IMR-90 (cell line): ENCODE results near the gene UBE2A. TPM values are rescaled to one million over a fixed set of nuclear protein-coding genes. Genes with fewer than 3 reads are reported as not detected.

Experiments
- ATAC-seq: fragments of 200-7000 bp; cut with Tn5 transposase; 2 replicates; pipeline ENCODE4 v1.9.1; 2020; ENCODE audit warnings: low read depth, mild to moderate bottlenecking, moderate library complexity
- BruUV-seq: library from RNA; stranded (reverse); fragments of 400-500 nt; replicated peaks from 2 replicates; lab custom pipeline; 2021; lab: Mats Ljungman, UMichigan
- CTCF ChIA-PET: fragments of 300-600 bp; formaldehyde crosslinking; extraction: SDS; loops from one replicate; lab custom pipeline; 2021; ENCODE audit warnings: antibody characterized with exemption; lab: Yijun Ruan, JAX
- POLR2A ChIA-PET: fragments of 300-600 bp; sonication (Branson Sonifier 250); formaldehyde crosslinking; loops from one replicate; lab custom pipeline; 2022; ENCODE audit warnings: antibody characterized with exemption; ENCODE audit not compliant: unreplicated experiment; lab: Charles Lee
- DNase-seq: peaks from one replicate; pipeline ENCODE4 v3.0.0; 2013
- H2AFZ ChIP-seq: replicated peaks from 2 replicates; pipeline ENCODE3; 2013; ENCODE audit warnings: low read length, mild to moderate bottlenecking; ENCODE audit not compliant: poor library complexity
- H2AK5ac ChIP-seq: 2 replicates; pipeline ENCODE4 v1.6.1; 2013; ENCODE audit warnings: low read depth, low read length, inconsistent platforms
- H2AK9ac ChIP-seq: replicated peaks from 2 replicates; pipeline ENCODE3; 2013; ENCODE audit warnings: mild to moderate bottlenecking, low read depth, low read length, moderate library complexity; ENCODE audit not compliant: poor library complexity
- H2BK120ac ChIP-seq: 2 replicates; pipeline ENCODE4 v1.6.1; 2013; ENCODE audit warnings: low read depth, low read length, inconsistent platforms
- H2BK15ac ChIP-seq: 3 replicates; pipeline ENCODE4 v1.6.1; 2013; ENCODE audit warnings: low read depth, low read length, inconsistent platforms
- H2BK20ac ChIP-seq: 2 replicates; pipeline ENCODE4 v1.6.1; 2013; ENCODE audit warnings: low read depth, mild to moderate bottlenecking, inconsistent platforms, low read length, moderate library complexity
- H2BK5ac ChIP-seq: 2 replicates; pipeline ENCODE4 v1.6.1; 2013; ENCODE audit warnings: mild to moderate bottlenecking, low read depth, low read length, inconsistent platforms; ENCODE audit not compliant: poor library complexity, severe bottlenecking
- H3K14ac ChIP-seq: replicated peaks from 2 replicates; pipeline ENCODE4 v1.6.1; 2013; ENCODE audit warnings: low read depth, low read length, inconsistent platforms
- H3K18ac ChIP-seq: 2 replicates; pipeline ENCODE4 v1.6.1; 2013; ENCODE audit warnings: low read depth, low read length, control low read depth
- H3K23ac ChIP-seq: 2 replicates; pipeline ENCODE4 v1.6.1; 2013; ENCODE audit warnings: low read depth, low read length, inconsistent platforms
- H3K27ac ChIP-seq: 2 replicates; pipeline ENCODE4 v1.5.1; 2013; ENCODE audit warnings: mild to moderate bottlenecking, control low read depth, low read length; ENCODE audit not compliant: insufficient read depth
- H3K27me3 ChIP-seq: 2 replicates; pipeline ENCODE4 v1.6.1; 2013; ENCODE audit warnings: low read length; ENCODE audit not compliant: control insufficient read depth, insufficient read depth
- H3K36me3 ChIP-seq: 2 replicates; pipeline ENCODE4 v1.6.1; 2013; ENCODE audit warnings: low read length, mixed read lengths; ENCODE audit not compliant: control insufficient read depth, insufficient read depth
- H3K4ac ChIP-seq: 2 replicates; pipeline ENCODE4 v1.6.1; 2013; ENCODE audit warnings: low read depth, low read length, inconsistent platforms
- H3K4me1 ChIP-seq: 2 replicates; pipeline ENCODE4 v1.6.1; 2013; ENCODE audit warnings: low read length, mixed read lengths; ENCODE audit not compliant: control insufficient read depth, insufficient read depth
- H3K4me2 ChIP-seq: 2 replicates; pipeline ENCODE4 v1.6.1; 2013; ENCODE audit warnings: low read depth, mild to moderate bottlenecking, control low read depth, low read length, moderate library complexity
- H3K4me3 ChIP-seq: 2 replicates; pipeline ENCODE4 v1.5.1; 2013; ENCODE audit warnings: low read depth, mild to moderate bottlenecking, control low read depth, low read length, moderate library complexity; ENCODE audit not compliant: insufficient read depth
- H3K56ac ChIP-seq: 2 replicates; pipeline ENCODE4 v1.6.1; 2013; ENCODE audit warnings: low read length, inconsistent platforms; ENCODE audit not compliant: insufficient read depth; ENCODE audit errors: extremely low read depth
- H3K79me1 ChIP-seq, 2 experiments: 2 replicates each; pipeline ENCODE4 v1.6.1; 2013; ENCODE audit warnings: low read length in 2 of 2, inconsistent platforms in 1 of 2, low read depth in 1 of 2
- H3K9ac ChIP-seq: 2 replicates; pipeline ENCODE4 v1.6.1; 2013; ENCODE audit warnings: low read depth, low read length, control low read depth
- H3K9me1 ChIP-seq: 2 replicates; pipeline ENCODE4 v1.6.1; 2013; ENCODE audit warnings: low read length, inconsistent platforms; ENCODE audit not compliant: insufficient read depth
- H3K9me3 ChIP-seq: 2 replicates; pipeline ENCODE4 v1.6.1; 2013; ENCODE audit warnings: low read length; ENCODE audit not compliant: control insufficient read depth, insufficient read depth
- H4K20me1 ChIP-seq: 2 replicates; pipeline ENCODE4 v1.6.1; 2013; ENCODE audit warnings: low read length, inconsistent platforms; ENCODE audit not compliant: insufficient read depth
- H4K5ac ChIP-seq: 2 replicates; pipeline ENCODE4 v1.6.1; 2013; ENCODE audit warnings: mild to moderate bottlenecking, low read depth, low read length, control low read depth
- H4K8ac ChIP-seq, 2 experiments: 2 replicates each; pipeline ENCODE4 v1.6.1; 2013; ENCODE audit warnings: low read depth in 2 of 2, low read length in 2 of 2, control low read depth in 1 of 2, inconsistent platforms in 1 of 2
- H4K91ac ChIP-seq: 2 replicates; pipeline ENCODE4 v1.6.1; 2013; ENCODE audit warnings: low read depth, low read length, inconsistent platforms; ENCODE audit not compliant: insufficient read depth
- CEBPB ChIP-seq: IDR thresholded peaks from 2 replicates; pipeline ENCODE4 v1.6.1; 2012; ENCODE audit warnings: low read depth, low read length, improper control_type of control experiment
- FOS ChIP-seq: fragments of 150-350 bp; IDR thresholded peaks from 2 replicates; pipeline ENCODE4 v1.6.1; 2016; ENCODE audit warnings: low read depth, low read length
- WGBS, 2 experiments: methylation state at CpG; one replicate each; pipeline versions ENCODE4 v1.1.5 to v1.1.7; 2013; ENCODE audit warnings: missing lambda C conversion rate in 2 of 2; ENCODE audit not compliant: insufficient read length in 1 of 2; ENCODE audit errors: extremely low coverage in 2 of 2; 5-methylcytosine and 5-hydroxymethylcytosine counted together
- dilution Hi-C: fragments of 300-500 bp; cut with HindIII; formaldehyde crosslinking; loops from one replicate; pipeline ENCODE4 v1.14.3; 2018; ENCODE audit warnings: low sequenced_read_pairs; ENCODE audit not compliant: unreplicated experiment
- in situ Hi-C: fragments of 300-500 bp; cut with MboI; formaldehyde crosslinking; loops from 3 replicates; pipeline ENCODE4 v1.14.3; 2019; ENCODE audit warnings: low sequenced_read_pairs, inconsistent platforms, mixed read lengths
- intact Hi-C: fragments of 100-400 bp; cut with micrococcal nuclease; formaldehyde crosslinking; loops from 2 replicates; pipeline ENCODE4 v1.10.0; 2022
- polyA plus RNA-seq, 3 experiments: library from polyadenylated mRNA; depleted of rRNA; stranded (reverse); fragments of >200 nt; gene quantifications; 2 replicates each; pipeline ENCODE4 v1.2.3, GENCODE V29; 2012; ENCODE audit warnings: low replicate concordance in 1 of 3
- total RNA-seq: library from RNA; depleted of rRNA; stranded (reverse); fragments of >200 nt; gene quantifications from 2 replicates; pipeline ENCODE4 v1.2.3, GENCODE V29; 2012

The UBE2A gene
- total and polyA plus RNA-seq, 2 of the 4 experiments (the other 2 are of a cell fraction): 12.9 to 50.5 TPM

DNA sequence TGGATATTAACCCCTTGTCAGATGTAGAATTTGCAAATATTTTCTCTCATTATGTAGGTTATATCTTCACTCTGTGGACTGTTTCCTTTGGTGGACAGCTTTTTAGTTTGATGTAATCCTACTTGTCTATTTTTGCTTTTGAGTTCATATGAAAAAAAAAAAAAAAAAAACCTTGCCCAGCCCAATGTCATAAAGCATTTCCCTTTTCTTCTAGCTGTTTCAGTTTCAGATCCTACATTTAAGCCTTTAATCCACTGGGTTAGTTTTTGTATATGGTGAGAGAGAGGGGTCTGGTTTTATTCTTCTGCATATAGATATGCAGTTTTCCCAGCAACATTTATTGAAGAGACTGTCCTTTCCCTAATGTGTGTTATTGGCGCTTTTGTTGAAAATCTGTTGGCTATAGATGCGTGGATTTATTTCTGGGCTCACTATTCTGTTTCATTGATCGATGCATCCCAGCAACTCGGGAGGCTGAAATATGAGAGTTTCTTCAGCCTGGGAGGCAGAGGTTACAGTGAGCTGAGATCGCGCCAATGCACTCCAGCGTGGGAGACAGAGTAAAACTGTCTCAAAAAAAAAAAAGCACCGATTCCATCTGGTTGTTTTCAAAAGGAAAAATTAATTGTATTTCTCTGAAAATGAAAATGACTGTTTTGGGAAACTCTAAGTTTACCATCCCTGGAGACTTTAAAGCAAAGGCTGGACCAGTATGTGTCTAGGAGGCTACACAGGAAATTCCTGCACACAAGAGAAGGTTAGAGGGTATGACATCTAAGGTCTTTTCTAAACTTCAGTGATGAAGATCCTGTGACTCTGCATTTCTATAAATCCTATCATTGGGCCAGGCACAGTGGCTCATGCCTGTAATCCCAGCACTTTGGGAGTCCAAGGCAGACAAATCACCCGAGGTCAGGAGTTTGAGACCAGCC is 44.8 kb upstream of the UBE2A start:
- no peak overlapping the region for H2BK15ac ChIP-seq
- H3K4me2 ChIP-seq: no peak overlapping the region
- no peak overlapping the region for H3K9ac ChIP-seq
- no peak overlapping the region for H4K91ac ChIP-seq
- H2AK5ac ChIP-seq: no peak overlapping the region
- no peaks in the 10 kb centered on the region for H3K9me1 ChIP-seq
- dilution Hi-C loops: no loop called here
- no peak overlapping the region for H3K4ac ChIP-seq
- no peak overlapping the region for H2AK9ac ChIP-seq
- H3K14ac ChIP-seq: no peak overlapping the region
- no peaks in the 10 kb centered on the region for H3K4me1 ChIP-seq
- H3K27me3 ChIP-seq: no peaks in the 10 kb centered on the region
- ATAC-seq (no peak), DNase-seq (no peak)
- ChIA-PET CTCF (interaction anchor here (0.7 kb wide), 1 partner anchor 46 kb away, joined by 3 read pairs; no protein-coding TSS in a partner anchor), POLR2A (no interaction called here)
- H4K20me1 ChIP-seq: no peaks in the 10 kb centered on the region
- TF ChIP-seq CEBPB: no peak
- no peak for TF ChIP-seq FOS
- no peak overlapping the region for H3K27ac ChIP-seq
- BruUV-seq: no TSS peak
- no peak overlapping the region for H4K8ac ChIP-seq
- 64% methylated on average over 7 of the region's 9 CpGs; no CpG with 5 or more reads in 1 of the 2 experiments for WGBS, 2 experiments
- H3K23ac ChIP-seq: no peak overlapping the region
- in situ Hi-C loops: no loop called here
- no peak overlapping the region for H3K18ac ChIP-seq
- H3K56ac ChIP-seq: no peak overlapping the region
- no peak overlapping the region for H4K5ac ChIP-seq
- H3K79me1 ChIP-seq: no peaks in the 10 kb centered on the region
- H2AFZ ChIP-seq: no peak overlapping the region
- no peak overlapping the region for H3K4me3 ChIP-seq
- no peak overlapping the region for H2BK120ac ChIP-seq
- no peak overlapping the region for H2BK20ac ChIP-seq
- no peaks in the 10 kb centered on the region for H3K36me3 ChIP-seq
- intact Hi-C loops: no loop called here
- H3K9me3 ChIP-seq: no peaks in the 10 kb centered on the region
- H2BK5ac ChIP-seq: no peak overlapping the region
